NCI-H345 (cell line): ENCODE results near the gene GRIA1.

Experiments
- DNase-seq: peaks from one replicate; lab custom pipeline; 2025; lab: John Stamatoyannopoulos, UW

GRIA1 gene

DNA sequence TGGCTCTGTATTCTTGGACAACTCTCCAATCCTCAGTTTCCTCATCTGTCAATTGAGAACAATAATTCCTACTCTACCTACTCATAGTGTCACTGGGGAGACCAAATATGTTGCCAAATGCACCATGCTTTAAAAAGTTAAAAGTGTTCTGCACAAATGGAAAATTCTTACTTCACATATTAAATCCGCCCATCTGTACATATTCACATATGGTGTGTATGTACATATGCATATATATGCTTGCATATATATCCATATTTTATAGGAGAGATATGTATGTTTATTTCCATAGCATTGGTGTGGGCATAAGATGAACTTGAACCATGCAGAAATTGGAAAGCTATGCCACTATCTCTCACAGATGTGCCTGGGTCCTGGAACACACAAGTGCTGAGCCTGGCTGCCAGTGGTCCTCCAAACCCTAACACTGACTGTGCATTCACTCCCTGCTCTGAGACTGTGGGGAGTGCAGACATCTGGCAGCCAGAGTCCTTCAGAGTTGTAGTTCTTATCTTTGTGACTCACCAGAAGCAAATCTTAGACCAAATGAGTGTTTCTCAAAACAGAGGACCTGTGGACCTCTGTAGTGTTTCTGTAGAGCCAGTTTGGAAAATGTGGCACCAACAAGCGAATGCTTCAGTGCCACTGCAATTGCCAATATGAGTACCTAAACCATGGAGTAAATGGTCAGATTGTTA, 168.7 kb downstream of the GRIA1 start:
- DNase-seq = no peak

DNA sequence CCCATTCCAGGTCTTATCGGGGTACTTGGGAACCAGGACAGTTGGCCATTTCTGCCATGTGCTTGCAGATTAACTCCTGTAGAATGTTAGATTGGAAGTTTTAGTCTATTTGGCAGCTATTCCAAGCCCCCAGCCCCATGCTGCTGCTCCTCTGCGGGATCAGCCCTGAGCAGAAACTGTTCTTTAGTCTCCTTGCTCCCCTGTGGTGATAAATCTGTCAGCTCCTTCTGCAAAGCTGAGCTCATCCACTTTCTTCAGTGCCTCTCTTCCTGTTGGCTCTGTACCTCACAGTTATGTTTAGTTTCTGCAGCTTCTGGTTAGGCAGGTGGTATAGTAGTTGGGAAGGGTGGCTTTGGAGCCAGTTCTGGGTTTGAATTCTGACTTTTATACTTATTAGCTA, 170.4 kb downstream of the GRIA1 start:
- DNase-seq = no peak

DNA sequence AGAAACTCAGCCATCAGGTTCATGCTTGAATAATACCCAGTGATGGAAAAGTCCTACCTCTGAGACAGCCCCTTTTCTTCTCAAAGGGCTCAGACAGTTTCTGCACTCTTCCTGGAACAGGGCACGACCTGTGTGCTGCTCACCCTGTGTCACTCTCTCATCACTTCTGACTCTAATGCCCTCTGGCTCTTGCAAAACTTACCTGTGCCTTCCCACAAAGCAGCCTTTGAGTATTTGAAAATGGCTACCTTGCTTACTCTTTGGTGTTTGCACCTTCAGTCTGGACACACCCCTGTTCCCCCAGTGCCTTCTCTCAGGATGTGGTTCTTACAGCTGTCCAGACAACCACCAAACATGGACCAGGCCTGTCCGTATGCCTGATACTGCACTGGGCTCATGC, 171.4 kb downstream of the GRIA1 start:
- DNase-seq = no peak

DNA sequence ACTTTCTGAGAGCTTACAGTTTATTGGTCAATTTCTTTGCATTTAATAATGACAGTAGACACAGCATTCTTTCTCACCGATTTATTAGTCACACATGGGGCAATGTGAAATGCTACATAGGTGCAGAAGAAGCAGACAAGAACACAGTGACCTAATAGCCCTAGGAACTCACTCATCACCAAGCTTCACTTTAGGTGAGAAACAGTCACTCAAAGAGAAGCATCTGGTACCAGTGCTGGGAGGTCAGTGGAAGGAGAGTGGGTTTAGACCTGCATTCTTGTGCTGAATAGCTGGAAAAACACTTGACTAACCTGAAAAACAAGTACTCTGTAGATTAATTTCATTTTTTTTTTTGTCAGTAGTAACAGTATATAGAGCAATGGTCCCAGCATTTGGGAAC, 179.6 kb downstream of the GRIA1 start:
- DNase-seq = no peak

GRCh38 chr5:153671653-153672346, 181.3 kb downstream of the GRIA1 start:
- DNase-seq = no peak

GRCh38 chr5:153672347-153673090, 182.0 kb downstream of the GRIA1 start:
- DNase-seq = no peak

DNA sequence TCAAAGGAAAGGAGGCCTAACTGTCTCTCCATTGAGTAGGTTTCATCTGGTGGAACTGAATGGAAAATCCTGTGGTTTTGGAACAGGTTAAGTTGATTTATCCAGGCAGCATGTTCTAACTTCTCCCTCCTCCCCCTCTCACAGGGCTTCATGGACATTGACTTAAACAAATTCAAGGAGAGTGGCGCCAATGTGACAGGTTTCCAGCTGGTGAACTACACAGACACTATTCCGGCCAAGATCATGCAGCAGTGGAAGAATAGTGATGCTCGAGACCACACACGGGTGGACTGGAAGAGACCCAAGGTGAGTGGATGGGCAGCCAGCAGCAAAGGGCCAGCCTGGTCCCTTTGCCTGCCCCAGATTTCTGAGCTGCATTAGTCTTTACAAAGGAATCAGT, 183.9 kb downstream of the GRIA1 start:
- no peak for DNase-seq

- no peak for DNase-seq
These were observed 185.9 kb downstream of the GRIA1 start for GRCh38 chr5:153676406-153676805.

DNA sequence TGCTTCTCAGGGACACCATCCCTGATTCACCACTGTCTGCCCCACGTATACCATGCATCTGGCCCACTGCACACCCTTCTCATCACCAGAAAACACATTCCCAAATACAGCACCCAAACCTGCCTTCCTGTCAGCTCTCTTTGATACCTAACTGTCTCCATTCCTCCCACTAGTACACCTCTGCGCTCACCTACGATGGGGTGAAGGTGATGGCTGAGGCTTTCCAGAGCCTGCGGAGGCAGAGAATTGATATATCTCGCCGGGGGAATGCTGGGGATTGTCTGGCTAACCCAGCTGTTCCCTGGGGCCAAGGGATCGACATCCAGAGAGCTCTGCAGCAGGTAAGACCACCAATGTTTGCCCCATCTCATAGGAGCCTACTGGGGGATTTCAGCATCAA, 186.4 kb downstream of the GRIA1 start:
- DNase-seq = no peak

GRCh38 chr5:153678617-153679329, 188.3 kb downstream of the GRIA1 start:
- no peak for DNase-seq

- DNase-seq = no peak
These were observed 199.8 kb downstream of the GRIA1 start for GRCh38 chr5:153690236-153690635.

- DNase-seq = no peak
These were observed 205.8 kb downstream of the GRIA1 start for GRCh38 chr5:153696256-153696655.

GRCh38 chr5:153699035-153699434, 208.6 kb downstream of the GRIA1 start:
- no peak for DNase-seq

- no peak for DNase-seq
These were observed 210.5 kb downstream of the GRIA1 start for GRCh38 chr5:153700940-153701339.

GRCh38 chr5:153702265-153702664, 211.8 kb downstream of the GRIA1 start:
- no peak for DNase-seq

DNA sequence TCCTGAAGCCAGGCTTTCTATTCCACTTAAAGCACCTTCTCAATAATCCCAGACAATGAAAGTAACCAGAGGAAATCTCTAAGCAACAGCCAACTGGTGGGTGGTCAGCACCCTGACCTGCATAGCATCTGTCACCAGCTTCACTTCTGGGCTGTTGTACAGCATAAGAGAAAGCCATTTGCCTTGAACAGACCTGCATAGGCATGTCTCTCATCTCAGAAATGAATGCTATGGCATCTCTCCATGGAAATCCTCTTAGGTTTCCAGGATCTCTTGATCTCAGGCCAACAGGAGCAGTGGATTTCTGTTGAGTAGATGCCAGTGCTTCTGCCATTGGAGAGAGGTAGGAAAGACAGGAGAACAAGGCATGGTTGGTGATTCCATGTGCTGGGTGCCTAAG, 213.6 kb downstream of the GRIA1 start:
- no peak for DNase-seq

DNA sequence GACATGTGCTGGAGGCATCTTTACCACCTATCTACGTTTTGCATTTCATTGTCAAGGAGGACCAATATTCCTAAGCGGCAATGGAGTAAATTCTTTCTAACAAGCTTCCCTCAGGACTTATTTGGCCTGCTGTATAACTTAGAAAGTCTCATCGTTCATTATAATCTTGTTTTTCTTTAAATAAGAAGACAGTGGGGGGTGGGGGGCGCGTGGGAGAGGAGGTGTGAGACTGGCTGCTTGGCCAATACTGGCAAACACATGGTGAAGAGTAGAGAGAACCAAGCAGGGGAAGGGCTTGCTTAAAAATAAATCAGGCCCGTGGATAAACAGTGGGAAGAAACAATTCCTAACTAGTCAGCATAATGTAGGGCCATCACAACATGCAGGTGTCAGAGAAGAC, 217.2 kb downstream of the GRIA1 start:
- DNase-seq = no peak

GRCh38 chr5:153711755-153712154, 221.3 kb downstream of the GRIA1 start:
- no peak for DNase-seq

DNA sequence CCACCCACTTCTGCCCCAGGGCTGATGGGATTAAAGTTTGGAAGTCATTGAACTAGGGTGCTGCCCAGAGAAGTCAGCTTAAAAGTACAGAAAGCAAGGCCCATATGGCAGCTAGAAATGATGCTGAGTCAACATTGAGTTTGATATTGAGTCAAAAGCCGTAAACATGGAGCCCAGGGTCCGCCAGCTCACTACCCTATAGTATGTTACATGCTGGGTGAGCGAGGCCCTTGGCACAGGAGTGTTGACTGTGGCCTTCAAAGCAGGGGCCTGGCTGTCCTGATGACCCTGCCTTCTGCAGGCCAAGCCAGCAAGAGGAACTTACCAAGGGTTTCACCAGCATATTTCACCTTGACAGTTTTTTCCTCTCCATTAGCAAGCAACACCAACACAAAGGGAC, 222.5 kb downstream of the GRIA1 start:
- no peak for DNase-seq

DNA sequence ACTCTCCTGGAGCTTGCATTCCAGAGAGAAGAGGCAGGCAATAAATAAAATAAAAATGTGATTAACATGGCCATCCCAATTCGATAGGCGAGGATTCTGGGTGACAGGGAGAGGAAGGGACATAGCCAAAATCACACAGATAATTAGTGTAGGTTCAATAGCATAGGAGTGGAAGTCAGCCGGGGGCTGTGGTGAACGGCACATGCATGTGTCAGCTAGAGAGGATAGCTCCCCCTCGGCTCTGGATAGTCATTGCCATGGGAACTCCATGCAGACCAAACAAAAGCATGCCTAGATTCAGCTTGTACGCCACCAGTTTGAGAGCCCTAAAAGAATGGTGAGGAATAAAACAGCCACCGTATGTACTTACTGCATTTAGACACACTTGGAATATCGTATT, 223.5 kb downstream of the GRIA1 start:
- DNase-seq = no peak

DNA sequence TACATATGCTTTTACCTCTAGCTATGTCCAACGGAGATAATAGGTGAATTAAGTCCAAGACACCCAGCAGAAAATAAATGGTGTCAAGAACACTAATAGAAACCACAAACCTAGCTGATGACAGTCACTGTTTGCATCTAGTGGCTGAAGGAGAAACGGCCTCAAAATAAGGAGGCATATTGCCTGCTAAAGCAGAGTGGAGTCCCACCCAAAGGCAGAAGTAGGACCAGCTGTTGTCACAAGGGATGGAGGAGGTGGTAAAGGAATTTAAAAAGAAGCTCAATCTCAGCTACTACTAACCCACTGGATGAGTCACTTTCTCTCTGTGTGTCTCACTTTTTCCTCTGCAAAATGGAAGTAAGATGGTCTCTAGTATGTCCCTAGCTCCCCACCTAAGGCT, 224.3 kb downstream of the GRIA1 start:
- DNase-seq = no peak

DNA sequence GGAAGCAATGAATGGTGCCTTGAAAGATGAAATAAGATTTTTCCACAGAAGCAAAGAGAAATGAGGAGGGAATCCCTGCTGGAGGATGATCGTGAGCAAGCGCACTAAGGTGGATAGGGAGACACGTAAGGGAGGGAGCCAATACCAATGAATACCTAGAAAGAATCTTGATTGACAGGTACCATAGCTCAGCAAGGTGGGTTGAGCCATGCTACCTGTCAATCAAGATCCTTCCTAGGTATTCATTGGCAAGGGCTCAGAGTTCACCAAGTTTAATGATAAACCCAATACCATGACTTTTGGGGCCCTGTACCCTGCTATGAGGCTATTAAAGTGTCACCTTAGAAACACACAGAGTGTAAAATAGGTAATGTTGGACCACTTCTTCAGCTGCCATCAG, 226.8 kb downstream of the GRIA1 start:
- no peak for DNase-seq

DNA sequence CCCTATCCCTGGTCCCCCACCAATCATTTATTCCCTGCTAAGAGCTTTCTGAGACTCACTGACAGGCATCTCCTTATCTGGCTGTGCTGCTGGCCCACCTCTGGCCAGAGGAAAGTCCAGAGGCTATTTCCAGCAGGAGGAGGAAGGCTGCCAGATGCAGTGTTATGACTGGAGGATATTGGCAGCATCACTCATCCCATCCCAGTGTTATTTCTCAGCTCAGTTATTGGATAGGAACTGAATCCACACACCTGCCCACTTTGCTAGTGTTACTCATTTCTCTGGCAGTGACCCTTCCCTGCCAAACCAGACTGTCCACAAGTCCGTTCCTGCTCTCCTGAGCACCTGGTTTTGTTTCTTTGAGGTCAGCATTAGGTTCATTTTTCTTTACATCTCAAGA, 228.2 kb downstream of the GRIA1 start:
- no peak for DNase-seq
